ENCODE data around the gene CPZ. TPM values are rescaled to one million over a fixed set of nuclear protein-coding genes. Genes with fewer than 3 reads are reported as not detected.

Gene CPZ
- total and polyA plus RNA-seq, 12 donors, result 0.53 to 6.4 (median 3.9) TPM

DNA sequence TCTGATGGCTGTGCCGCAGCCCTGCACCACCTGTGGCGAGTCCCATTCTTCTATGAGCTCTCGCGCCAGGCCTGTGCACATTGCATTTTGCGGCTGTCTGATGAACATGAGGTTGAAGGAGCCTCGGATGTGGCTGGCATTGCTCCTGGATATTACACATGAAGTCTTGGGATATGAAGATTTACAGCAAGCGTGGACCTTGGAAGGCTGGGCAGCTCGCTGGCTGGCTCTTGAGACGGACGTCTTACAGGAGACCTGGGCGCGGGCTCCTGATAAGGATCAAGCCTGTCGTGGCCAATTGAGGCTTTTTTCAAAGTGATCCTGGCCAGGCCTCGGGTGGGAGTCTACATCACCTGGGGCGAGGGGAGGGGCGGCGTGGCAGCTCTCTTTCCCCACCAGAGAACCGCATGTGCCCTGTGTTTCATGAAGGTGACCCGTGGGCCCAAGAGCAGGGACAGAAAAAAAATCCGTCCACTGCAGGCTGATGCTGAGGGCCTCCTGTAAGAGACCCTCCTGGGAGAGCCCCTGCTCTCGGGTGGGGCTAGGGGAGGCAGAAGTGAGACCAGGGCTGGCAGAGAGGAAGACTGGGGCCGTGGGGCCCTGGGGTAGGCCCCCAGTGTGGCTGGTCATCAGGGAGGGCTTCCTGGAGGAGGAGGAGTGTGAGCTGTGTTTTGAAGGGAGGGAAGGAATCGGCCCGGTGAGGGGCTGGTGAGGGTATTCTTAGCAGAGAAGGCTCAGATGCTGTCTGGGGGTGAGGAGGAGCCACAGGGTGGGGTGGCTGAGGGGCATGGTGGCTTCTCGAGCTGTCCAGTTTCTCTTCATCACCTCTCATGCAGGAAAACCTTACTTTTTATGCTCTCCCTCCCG is 23.6 kb downstream of the CPZ start:
- no peaks in the 10 kb centered on the region for H3K27me3 ChIP-seq
- H3K4me3 ChIP-seq, result no peak overlapping the region
- H3K36me3 ChIP-seq (replicated peaks in 1 of 2), result no peaks in the 10 kb centered on the region
- no peak for TF ChIP-seq POLR2A (IDR thresholded peaks at IDR 0.05)
- TF ChIP-seq, protein P1, sequence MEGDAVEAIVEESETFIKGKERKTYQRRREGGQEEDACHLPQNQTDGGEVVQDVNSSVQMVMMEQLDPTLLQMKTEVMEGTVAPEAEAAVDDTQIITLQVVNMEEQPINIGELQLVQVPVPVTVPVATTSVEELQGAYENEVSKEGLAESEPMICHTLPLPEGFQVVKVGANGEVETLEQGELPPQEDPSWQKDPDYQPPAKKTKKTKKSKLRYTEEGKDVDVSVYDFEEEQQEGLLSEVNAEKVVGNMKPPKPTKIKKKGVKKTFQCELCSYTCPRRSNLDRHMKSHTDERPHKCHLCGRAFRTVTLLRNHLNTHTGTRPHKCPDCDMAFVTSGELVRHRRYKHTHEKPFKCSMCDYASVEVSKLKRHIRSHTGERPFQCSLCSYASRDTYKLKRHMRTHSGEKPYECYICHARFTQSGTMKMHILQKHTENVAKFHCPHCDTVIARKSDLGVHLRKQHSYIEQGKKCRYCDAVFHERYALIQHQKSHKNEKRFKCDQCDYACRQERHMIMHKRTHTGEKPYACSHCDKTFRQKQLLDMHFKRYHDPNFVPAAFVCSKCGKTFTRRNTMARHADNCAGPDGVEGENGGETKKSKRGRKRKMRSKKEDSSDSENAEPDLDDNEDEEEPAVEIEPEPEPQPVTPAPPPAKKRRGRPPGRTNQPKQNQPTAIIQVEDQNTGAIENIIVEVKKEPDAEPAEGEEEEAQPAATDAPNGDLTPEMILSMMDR (IDR thresholded peaks at IDR 0.05), result no peak
- no peak overlapping the region for H3K27ac ChIP-seq
- H3K4me1 ChIP-seq (replicated peaks in 1 of 2), result no peaks in the 10 kb centered on the region
- 69 to 76% (median 73%) methylated on average over 15 to 26 of the region's 26 CpGs for WGBS, 4 donors
- H3K9me3 ChIP-seq (replicated peaks in 1 of 3), result no peaks in the 10 kb centered on the region
- DNase-seq, result peak in 1 of 7 donors; percentile 58
- intact Hi-C loops (cut with DNase I), result no loop called here

GRCh38 chr4:8616831-8617230 is 24.3 kb downstream of the CPZ start:
- WGBS, 4 donors, result 67 to 87% (median 74%) methylated on average over 12 to 16 of the region's 16 CpGs

GRCh38 chr4:8617486-8618040 is 25.0 kb downstream of the CPZ start:
- no peak for DNase-seq
- intact Hi-C loops (cut with DNase I), result no loop called here
- no peaks in the 10 kb centered on the region for H3K36me3 ChIP-seq (replicated peaks in 1 of 2)
- H3K27ac ChIP-seq, result no peak overlapping the region
- TF ChIP-seq, protein P1 (IDR thresholded peaks at IDR 0.05), result no peak
- no peak for TF ChIP-seq POLR2A (IDR thresholded peaks at IDR 0.05)
- H3K27me3 ChIP-seq, result no peaks in the 10 kb centered on the region
- H3K4me1 ChIP-seq (replicated peaks in 1 of 2), result no peaks in the 10 kb centered on the region
- WGBS, 4 donors, result 56 to 71% (median 61%) methylated on average over 18 to 21 of the region's 21 CpGs
- no peaks in the 10 kb centered on the region for H3K9me3 ChIP-seq (replicated peaks in 1 of 3)
- no peak overlapping the region for H3K4me3 ChIP-seq

More at GRCh38 chr4:8616831-8617230, 24.3 kb downstream of the CPZ start:
- TF ChIP-seq POLR2A (IDR thresholded peaks at IDR 0.05), result no peak
- TF ChIP-seq, protein P1 (IDR thresholded peaks at IDR 0.05), result no peak
- Histone ChIP-seq H3K36me3 (replicated peaks in 1 of 2) (no peaks in the 10 kb centered on the region), H3K27me3 (no peaks in the 10 kb centered on the region), H3K27ac (no peak overlapping the region), H3K9me3 (replicated peaks in 1 of 3) (no peaks in the 10 kb centered on the region), H3K4me3 (no peak overlapping the region), H3K4me1 (replicated peaks in 1 of 2) (no peaks in the 10 kb centered on the region)
- intact Hi-C loops (cut with DNase I), result no loop called here
- DNase-seq, result no peak

DNA sequence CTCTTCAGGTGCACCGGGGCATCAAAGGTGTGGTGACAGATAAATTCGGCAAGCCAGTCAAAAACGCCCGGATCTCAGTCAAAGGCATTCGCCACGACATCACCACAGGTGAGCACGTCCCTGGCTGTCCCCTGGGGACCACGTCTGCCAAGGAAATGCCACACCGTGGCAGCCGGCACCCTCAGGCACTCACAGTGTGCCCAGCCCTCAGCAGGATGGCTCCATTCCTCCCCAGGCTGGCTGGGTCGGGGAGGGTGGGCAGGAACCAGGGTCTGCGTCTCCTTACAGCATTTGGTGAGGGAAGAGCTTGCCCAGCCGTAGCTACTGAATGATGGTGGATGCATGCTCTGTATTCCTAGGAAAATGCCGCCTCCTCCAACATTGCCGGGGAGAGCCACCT is 25.9 kb downstream of the CPZ start:
- Histone ChIP-seq H3K27me3 (no peaks in the 10 kb centered on the region), H3K36me3 (replicated peaks in 1 of 2) (no peaks in the 10 kb centered on the region), H3K27ac (no peak overlapping the region), H3K4me1 (replicated peaks in 1 of 2) (no peaks in the 10 kb centered on the region), H3K9me3 (replicated peaks in 1 of 3) (no peaks in the 10 kb centered on the region), H3K4me3 (no peak overlapping the region)
- no peak for DNase-seq
- TF ChIP-seq, protein P1 (IDR thresholded peaks at IDR 0.05), result no peak
- no peak for TF ChIP-seq POLR2A (IDR thresholded peaks at IDR 0.05)
- 75 to 84% (median 80%) methylated on average over 8 to 15 of the region's 15 CpGs for WGBS, 4 donors
- intact Hi-C loops (cut with DNase I), result no loop called here

Measured in adrenal gland (tissue), 12 donors.